ENCODE data around the gene PIK3R5.

GRCh38 chr17:8865385-8865784, 100.1 kb downstream of the PIK3R5 start:
- TF ChIP-seq CTCF (conservative IDR thresholded peaks at IDR 0.05 in 1 of 2, IDR thresholded peaks at IDR 0.05 in 1 of 2; ENCODE audit: extremely low read depth in 1 of 2, insufficient read depth in 1 of 2, low read depth in 1 of 2, low read length in 2 of 2) (no peak), EZH2 (IDR thresholded peaks at IDR 0.05; ENCODE audit: borderline replicate concordance, low read length) (no peak)

Data from mammary epithelial cell (primary cell).